Mesothelial cell of epicardium (in vitro differentiated cells): Measurements from ENCODE around the gene PDIA5. TPM values are rescaled to one million over a fixed set of nuclear protein-coding genes. Genes with fewer than 3 reads are reported as not detected.

Experiments used
- DNase-seq, 2 experiments: peaks; one replicate each; pipeline ENCODE4 v3.0.0; 2021; ENCODE audit warnings: low spot score in 2 of 2; ENCODE audit not compliant: unreplicated experiment in 2 of 2
- H3K27ac Mint-ChIP-seq: 2 replicates; pipeline ENCODE4 v1.8.0; 2021; ENCODE audit warnings: mixed read lengths
- H3K27me3 Mint-ChIP-seq: 2 replicates; pipeline ENCODE4 v1.8.0; 2021; ENCODE audit warnings: low read depth, mixed read lengths
- H3K36me3 Mint-ChIP-seq: 2 replicates; pipeline ENCODE4 v1.8.0; 2021; ENCODE audit warnings: mixed read lengths
- H3K4me1 Mint-ChIP-seq: 2 replicates; pipeline ENCODE4 v1.8.0; 2021; ENCODE audit warnings: mixed read lengths
- H3K4me3 Mint-ChIP-seq: 2 replicates; pipeline ENCODE4 v1.8.0; 2021; ENCODE audit warnings: mild to moderate bottlenecking, moderate library complexity, mixed read lengths
- H3K9me3 Mint-ChIP-seq: 2 replicates; pipeline ENCODE4 v1.8.0; 2021; ENCODE audit warnings: mixed read lengths
- CTCF ChIP-seq: fragments of 200-600 bp; sonication (generic); IDR thresholded peaks from one replicate; pipeline ENCODE4 v1.5.0; 2021; ENCODE audit warnings: antibody characterized with exemption; ENCODE audit not compliant: unreplicated experiment
- total RNA-seq: library from RNA; stranded (reverse); gene quantifications from 3 replicates; pipeline ENCODE4 v1.2.1, GENCODE V29; 2021

The PDIA5 gene
- total RNA-seq, 1 donor from 2014 or later, result 19.1 TPM

GRCh38 chr3:123034996-123035395 is 31.8 kb upstream of the PDIA5 start:
- Mint-ChIP-seq H3K4me1 (no peaks in the 10 kb centered on the region), H3K27ac (no peak overlapping the region), H3K27me3 (peaks cover 13% of the 10 kb centered on the region), H3K9me3 (no peaks in the 10 kb centered on the region), H3K36me3 (no peaks in the 10 kb centered on the region), H3K4me3 (no peak overlapping the region)
- TF ChIP-seq CTCF, result no peak
- no peak for DNase-seq

GRCh38 chr3:123036352-123037014 is 30.3 kb upstream of the PDIA5 start:
- H3K9me3 Mint-ChIP-seq, result no peaks in the 10 kb centered on the region
- no peaks in the 10 kb centered on the region for H3K36me3 Mint-ChIP-seq
- no peak overlapping the region for H3K27ac Mint-ChIP-seq

GRCh38 chr3:123037015-123037375 is 29.8 kb upstream of the PDIA5 start:
- Mint-ChIP-seq H3K4me3 (no peak overlapping the region), H3K36me3 (no peaks in the 10 kb centered on the region), H3K4me1 (no peaks in the 10 kb centered on the region), H3K27me3 (peaks cover 10% of the 10 kb centered on the region), H3K9me3 (no peaks in the 10 kb centered on the region), H3K27ac (no peak overlapping the region)
- DNase-seq, result no peak
- TF ChIP-seq CTCF, result no peak

More at GRCh38 chr3:123036352-123037014, 30.3 kb upstream of the PDIA5 start:
- Mint-ChIP-seq H3K4me1 (no peaks in the 10 kb centered on the region), H3K27me3 (peaks cover 10% of the 10 kb centered on the region), H3K4me3 (no peak overlapping the region)
- no peak for TF ChIP-seq CTCF
- DNase-seq, result no peak

GRCh38 chr3:123038751-123039150 is 28.1 kb upstream of the PDIA5 start:
- H3K4me1 Mint-ChIP-seq, result no peaks in the 10 kb centered on the region
- no peaks in the 10 kb centered on the region for H3K9me3 Mint-ChIP-seq
- no peak overlapping the region for H3K27ac Mint-ChIP-seq
- no peaks in the 10 kb centered on the region for H3K36me3 Mint-ChIP-seq
- TF ChIP-seq CTCF, result no peak
- peaks cover 10% of the 10 kb centered on the region for H3K27me3 Mint-ChIP-seq
- H3K4me3 Mint-ChIP-seq, result no peak overlapping the region
- DNase-seq, result no peak

GRCh38 chr3:123039178-123039577 is 27.6 kb upstream of the PDIA5 start:
- no peak for TF ChIP-seq CTCF
- Mint-ChIP-seq H3K27me3 (peaks cover 8% of the 10 kb centered on the region), H3K4me3 (no peak overlapping the region), H3K9me3 (no peaks in the 10 kb centered on the region), H3K36me3 (no peaks in the 10 kb centered on the region), H3K27ac (no peak overlapping the region), H3K4me1 (no peaks in the 10 kb centered on the region)
- no peak for DNase-seq

- Mint-ChIP-seq H3K27ac (no peak overlapping the region), H3K36me3 (no peaks in the 10 kb centered on the region), H3K27me3 (peaks cover 7% of the 10 kb centered on the region), H3K4me3 (no peak overlapping the region), H3K4me1 (no peaks in the 10 kb centered on the region), H3K9me3 (no peaks in the 10 kb centered on the region)
- TF ChIP-seq CTCF, result no peak
- no peak for DNase-seq
Observed at GRCh38 chr3:123042413-123042812, 24.4 kb upstream of the PDIA5 start.
